Measurements from ENCODE around the gene B3GALT4.

DNA sequence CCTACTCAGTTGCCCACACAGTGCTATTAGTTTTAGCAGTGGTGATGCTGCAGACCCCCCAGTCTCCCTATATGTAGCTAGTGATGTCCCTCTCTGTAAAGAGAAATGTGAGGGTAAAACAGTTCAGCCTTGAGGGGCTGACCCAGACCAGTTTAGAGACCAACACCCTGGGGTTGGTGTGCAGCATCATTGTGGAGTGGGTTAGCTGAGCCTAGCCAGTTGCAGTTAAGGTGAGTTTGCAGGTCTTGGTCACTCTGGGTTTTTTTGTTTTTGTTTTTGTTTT lies 401 bp upstream of the B3GALT4 start:
- TF ChIP-seq, protein P1, sequence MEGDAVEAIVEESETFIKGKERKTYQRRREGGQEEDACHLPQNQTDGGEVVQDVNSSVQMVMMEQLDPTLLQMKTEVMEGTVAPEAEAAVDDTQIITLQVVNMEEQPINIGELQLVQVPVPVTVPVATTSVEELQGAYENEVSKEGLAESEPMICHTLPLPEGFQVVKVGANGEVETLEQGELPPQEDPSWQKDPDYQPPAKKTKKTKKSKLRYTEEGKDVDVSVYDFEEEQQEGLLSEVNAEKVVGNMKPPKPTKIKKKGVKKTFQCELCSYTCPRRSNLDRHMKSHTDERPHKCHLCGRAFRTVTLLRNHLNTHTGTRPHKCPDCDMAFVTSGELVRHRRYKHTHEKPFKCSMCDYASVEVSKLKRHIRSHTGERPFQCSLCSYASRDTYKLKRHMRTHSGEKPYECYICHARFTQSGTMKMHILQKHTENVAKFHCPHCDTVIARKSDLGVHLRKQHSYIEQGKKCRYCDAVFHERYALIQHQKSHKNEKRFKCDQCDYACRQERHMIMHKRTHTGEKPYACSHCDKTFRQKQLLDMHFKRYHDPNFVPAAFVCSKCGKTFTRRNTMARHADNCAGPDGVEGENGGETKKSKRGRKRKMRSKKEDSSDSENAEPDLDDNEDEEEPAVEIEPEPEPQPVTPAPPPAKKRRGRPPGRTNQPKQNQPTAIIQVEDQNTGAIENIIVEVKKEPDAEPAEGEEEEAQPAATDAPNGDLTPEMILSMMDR (IDR thresholded peaks at IDR 0.05) = no peak
- no peak for TF ChIP-seq POLR2A (IDR thresholded peaks at IDR 0.05)
